HG03460 (cell line): ENCODE data around the gene DENND6A.

Source experiments
- ATAC-seq: cut with Tn5 transposase; IDR thresholded peaks from one replicate; pipeline ENCODE4 v1.9.1; 2021; ENCODE audit not compliant: unreplicated experiment

Gene DENND6A

GRCh38 chr3:57575966-57576626 lies 116.8 kb downstream of the DENND6A start:
- no peak for ATAC-seq
